ENCODE data around the gene MRPS23.

The MRPS23 gene

DNA sequence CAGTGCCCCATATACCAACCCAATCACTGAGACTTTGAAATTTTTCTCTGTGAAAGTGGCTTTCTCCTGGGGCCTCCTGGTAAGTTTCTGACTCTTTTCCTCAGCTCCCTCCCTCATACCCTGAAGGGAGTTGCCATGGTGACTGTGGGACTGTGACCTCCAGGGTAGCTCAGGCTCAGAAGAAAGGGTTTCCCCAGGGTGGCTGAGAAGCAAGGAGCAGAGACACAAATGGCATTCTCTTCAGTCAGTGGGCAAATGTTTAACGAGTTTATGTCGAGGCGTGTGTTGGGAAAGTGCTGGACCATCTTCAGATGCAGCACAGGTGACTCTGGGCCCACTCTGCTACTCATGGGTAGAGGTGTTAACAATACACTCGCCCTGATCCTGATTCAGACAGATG, 46.8 kb downstream of the MRPS23 start:
- no peak for DNase-seq (ENCODE audit: low read depth in 2 of 2)

- no peak for DNase-seq (ENCODE audit: low read depth in 2 of 2)
These were observed 48.7 kb downstream of the MRPS23 start for GRCh38 chr17:57801044-57801711.

DNA sequence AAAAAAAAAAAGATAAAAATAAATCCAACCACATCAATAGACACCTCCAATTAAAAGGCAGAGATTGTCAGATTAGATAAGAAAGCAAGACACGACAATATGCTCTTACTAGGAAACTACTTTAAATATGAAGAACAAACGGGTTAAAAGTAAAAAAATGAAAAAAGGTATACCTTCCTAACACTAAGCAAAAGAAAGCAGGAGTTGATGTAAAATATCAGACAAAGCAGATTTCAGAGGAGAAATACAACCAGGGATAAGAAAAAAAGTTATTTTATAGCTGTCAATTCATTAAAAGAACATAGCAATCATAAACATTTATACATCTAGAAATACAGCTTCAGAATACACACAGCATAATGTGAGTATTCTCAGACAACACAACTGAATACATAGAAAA, 55.0 kb downstream of the MRPS23 start:
- no peak for DNase-seq (ENCODE audit: low read depth in 2 of 2)

DNA sequence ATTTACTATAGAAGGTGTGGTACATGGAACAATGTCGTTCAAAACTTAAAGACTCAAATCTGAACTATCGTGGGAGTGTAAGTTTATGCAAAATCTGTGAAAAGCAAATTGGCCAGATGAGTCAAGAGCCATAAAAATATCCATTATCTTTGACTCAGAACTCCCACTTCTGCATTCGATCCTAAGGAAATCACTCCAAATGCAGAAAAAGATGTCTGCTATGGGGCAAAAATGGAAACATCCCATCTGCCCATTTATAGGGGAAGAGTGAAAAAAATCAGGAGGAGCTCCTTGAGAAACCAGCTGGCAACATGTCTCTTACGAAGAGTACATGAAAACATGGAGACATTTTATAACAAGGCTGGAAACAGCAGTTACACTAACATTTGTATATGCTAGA, 61.1 kb downstream of the MRPS23 start:
- no peak for DNase-seq (ENCODE audit: low read depth in 2 of 2)

- no peak for DNase-seq (ENCODE audit: low read depth in 2 of 2)
These were observed 64.8 kb downstream of the MRPS23 start for GRCh38 chr17:57785022-57785421.
